GM12865 (cell line): ENCODE measurements around the gene SNX4.

Experiments used
- DNase-seq: peaks from one replicate; pipeline ENCODE4 v3.0.0; 2010; ENCODE audit warnings: low read depth
- H3K4me3 ChIP-seq: 2 replicates; pipeline ENCODE4 v1.5.1; 2011; ENCODE audit warnings: mild to moderate bottlenecking, low read depth, low read length, control low read depth
- TF ChIP-seq, protein P1 (sequence below): IDR thresholded peaks from 2 replicates; pipeline ENCODE4 v1.5.1; 2011; ENCODE audit warnings: low read length, control low read depth, low read depth, inconsistent platforms; ENCODE audit not compliant: insufficient read depth; ENCODE audit errors: missing control alignments

The SNX4 gene

DNA sequence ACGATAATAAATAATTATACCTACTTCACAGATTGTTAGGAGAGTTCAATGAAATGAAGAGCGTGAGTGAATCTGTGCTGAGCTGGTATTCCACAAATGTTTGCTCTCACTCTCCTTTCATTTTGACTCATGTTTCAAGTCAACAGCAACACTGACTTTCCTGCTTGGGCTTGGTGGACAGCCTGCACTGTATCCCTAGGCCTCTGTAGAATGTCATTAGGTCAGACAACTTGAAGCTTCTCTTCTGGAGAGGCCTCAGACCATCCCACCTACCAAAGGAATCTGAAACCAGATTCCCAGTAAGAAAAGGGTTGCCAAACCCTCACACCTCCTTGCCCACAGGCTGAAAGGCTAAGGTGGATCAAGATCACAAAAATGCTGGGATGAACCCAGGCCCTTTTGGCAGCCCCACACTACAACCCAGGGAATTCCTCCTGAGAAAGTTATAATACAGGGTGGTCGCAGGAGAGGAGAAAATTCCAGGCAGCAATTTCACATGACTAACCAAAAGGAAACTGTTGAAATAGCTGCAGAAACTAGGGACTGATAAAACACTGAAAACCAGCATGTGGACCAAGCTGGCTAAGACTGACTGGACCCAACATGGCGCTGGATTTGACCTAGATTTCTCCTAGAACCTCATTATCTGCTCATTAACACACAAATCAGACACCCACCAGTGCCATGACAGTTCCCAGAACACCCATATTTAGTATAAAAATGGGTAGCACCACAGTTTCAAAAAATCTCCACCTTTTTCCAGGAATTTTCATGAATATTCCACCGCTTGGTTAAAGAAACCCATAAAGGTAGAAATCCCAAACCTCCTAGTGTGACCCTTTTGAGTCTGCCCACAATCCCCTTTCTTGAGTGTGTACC lies 87.9 kb downstream of the SNX4 start:
- no peak overlapping the region for H3K4me3 ChIP-seq
- peak; percentile 54 for DNase-seq
- TF ChIP-seq, protein P1, sequence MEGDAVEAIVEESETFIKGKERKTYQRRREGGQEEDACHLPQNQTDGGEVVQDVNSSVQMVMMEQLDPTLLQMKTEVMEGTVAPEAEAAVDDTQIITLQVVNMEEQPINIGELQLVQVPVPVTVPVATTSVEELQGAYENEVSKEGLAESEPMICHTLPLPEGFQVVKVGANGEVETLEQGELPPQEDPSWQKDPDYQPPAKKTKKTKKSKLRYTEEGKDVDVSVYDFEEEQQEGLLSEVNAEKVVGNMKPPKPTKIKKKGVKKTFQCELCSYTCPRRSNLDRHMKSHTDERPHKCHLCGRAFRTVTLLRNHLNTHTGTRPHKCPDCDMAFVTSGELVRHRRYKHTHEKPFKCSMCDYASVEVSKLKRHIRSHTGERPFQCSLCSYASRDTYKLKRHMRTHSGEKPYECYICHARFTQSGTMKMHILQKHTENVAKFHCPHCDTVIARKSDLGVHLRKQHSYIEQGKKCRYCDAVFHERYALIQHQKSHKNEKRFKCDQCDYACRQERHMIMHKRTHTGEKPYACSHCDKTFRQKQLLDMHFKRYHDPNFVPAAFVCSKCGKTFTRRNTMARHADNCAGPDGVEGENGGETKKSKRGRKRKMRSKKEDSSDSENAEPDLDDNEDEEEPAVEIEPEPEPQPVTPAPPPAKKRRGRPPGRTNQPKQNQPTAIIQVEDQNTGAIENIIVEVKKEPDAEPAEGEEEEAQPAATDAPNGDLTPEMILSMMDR, result no peak

DNA sequence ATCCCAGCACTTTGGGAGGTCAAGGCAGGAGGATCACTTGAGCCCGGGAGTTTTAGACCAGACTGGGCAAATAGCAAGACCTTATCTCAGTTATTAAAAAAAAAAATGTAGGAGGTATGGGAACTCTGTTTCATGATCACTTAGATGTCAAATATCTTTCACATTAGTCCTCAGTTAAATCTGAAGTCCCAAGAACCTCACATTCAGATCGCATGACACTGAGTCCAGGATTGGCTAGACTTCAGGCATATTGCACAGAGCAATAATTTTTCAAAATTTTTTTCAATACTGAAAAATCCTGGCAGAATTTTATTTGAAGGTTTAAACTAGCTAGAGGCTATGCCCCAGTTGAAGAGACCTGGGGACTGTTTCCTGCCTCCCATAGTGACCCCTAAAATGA lies 88.6 kb downstream of the SNX4 start:
- DNase-seq, result no peak
- TF ChIP-seq, protein P1, result no peak
- no peak overlapping the region for H3K4me3 ChIP-seq

DNA sequence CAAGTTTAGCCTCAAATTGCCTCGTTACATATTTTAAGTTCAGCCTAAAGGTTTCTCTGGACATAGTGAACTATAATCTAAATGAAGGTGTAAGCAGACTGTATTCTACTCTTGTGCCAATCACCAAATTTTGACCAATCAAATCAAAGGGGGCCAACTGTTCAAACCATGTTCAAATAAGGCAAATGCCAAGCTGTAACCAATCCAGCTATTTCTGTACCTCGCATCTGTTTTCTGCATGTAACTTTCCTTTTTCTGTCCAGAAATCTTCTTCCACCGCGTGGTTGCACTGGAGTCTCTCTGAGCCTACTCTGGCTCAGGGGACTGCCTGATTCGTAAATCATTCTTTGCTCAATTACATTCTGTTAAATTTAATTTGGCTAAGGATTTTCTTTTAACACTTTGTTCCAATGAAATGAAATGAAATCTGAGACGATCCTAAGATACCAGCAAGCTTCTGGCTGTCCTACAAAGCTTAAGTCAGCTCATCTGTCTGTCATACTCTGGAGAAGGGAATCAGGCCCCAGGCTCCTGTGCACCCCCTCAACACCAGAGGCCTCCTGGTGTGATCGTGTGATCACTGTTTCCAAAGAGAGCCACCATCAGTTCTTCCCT lies 91.7 kb downstream of the SNX4 start:
- DNase-seq, result no peak
- TF ChIP-seq, protein P1, result no peak
- no peak overlapping the region for H3K4me3 ChIP-seq

DNA sequence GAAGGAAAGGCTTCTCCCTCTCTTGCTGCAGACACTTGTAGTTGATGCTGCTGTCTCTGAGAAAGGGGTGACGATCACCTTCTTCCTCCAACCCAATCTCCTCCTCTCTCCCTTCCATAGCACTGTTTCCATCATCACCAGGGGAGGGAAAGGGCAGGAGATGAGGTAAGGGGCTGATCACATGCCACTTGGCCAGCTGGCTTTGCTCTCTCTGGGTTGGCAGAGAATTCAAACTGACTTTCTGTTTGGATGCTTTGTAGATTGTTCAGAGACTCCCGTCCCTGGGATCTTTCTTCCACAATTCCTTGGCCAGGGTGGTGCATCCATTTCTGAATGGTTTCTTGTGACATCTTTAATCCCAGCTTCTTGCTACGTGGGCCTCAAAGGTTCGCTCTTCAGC lies 101.7 kb downstream of the SNX4 start:
- DNase-seq, result no peak
- H3K4me3 ChIP-seq, result no peak overlapping the region
- TF ChIP-seq, protein P1, result no peak

DNA sequence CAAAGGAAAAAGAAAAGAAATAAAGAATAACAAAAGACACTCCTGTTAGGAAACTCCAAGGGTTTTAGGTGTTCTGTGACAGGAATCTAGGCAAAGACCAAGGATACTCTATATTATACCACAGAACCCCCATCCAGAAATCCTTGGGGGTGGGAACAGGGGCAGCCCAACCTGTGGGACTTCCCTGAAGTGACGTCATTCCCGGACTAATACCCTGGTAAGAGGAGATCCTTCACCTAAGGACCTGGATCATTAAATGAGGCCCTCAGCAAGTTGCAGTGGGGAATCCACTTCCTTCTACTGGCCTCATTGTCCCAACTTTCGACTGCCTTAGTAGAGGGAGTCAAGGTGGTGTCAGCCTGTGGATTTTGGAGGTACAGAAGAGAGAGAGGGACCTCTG lies 103.8 kb downstream of the SNX4 start:
- TF ChIP-seq, protein P1, result no peak
- no peak overlapping the region for H3K4me3 ChIP-seq
- no peak for DNase-seq

DNA sequence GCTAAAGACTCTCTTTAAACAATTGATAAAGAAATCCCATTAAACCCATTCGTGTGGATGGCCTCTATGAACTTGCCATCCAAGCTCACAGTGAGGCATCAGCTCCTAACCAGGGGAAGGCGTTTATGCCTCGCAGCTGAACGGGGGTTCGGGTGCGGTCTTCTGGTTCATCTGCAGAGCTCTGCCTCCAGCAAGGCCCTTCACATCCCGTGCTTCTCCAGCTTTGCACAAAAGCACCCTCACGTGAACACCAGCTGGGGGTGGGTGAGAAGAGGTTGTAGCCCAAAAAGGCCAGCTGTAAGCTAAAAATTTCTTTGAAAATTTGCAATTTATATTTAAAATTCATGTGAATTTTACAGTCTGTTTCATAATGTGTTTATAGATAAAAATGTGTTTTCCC lies 105.3 kb downstream of the SNX4 start:
- TF ChIP-seq, protein P1, result no peak
- no peak for DNase-seq
- H3K4me3 ChIP-seq, result no peak overlapping the region
